HFF-Myc (cell line): Measurements from ENCODE around the gene HTRA2.
A peak's percentile ranks its signal among the peaks of the same experiment; 100 is the strongest.

Source experiments
- DNase-seq: peaks from one replicate; pipeline ENCODE4 v3.0.0-alpha.2; 2011; ENCODE audit warnings: low read depth; ENCODE audit errors: extremely low read depth
- H3K4me3 ChIP-seq: replicated peaks from 2 replicates; pipeline ENCODE4 v1.5.1; 2011; ENCODE audit warnings: low read depth, mild to moderate bottlenecking, control low read depth, low read length
- CTCF ChIP-seq: IDR thresholded peaks from 2 replicates; pipeline ENCODE4 v1.5.1; 2012; ENCODE audit warnings: mild to moderate bottlenecking, low read depth, low read length, control low read depth; ENCODE audit errors: missing control alignments

Gene HTRA2

GRCh38 chr2:74530239-74531187 is 780 bp downstream of the HTRA2 start:
- no peak for DNase-seq
- no peak for TF ChIP-seq CTCF
- peak overlapping the region; percentile 87 for H3K4me3 ChIP-seq

- DNase-seq: no peak
- no peak for TF ChIP-seq CTCF
- H3K4me3 ChIP-seq: peak overlapping the region; percentile 87
Measured at GRCh38 chr2:74531666-74532065, 1.9 kb downstream of the HTRA2 start.

- peak; percentile 22 for TF ChIP-seq CTCF
- DNase-seq: no peak
- no peak overlapping the region for H3K4me3 ChIP-seq
Measured at GRCh38 chr2:74532222-74532621, 2.5 kb downstream of the HTRA2 start.

- no peak overlapping the region for H3K4me3 ChIP-seq
- no peak for TF ChIP-seq CTCF
Measured at GRCh38 chr2:74533464-74533863, 3.7 kb downstream of the HTRA2 start.

GRCh38 chr2:74534411-74534810 is 4.7 kb downstream of the HTRA2 start:
- no peak for DNase-seq
- TF ChIP-seq CTCF: no peak

More at GRCh38 chr2:74533464-74533863, 3.7 kb downstream of the HTRA2 start:
- DNase-seq: no peak

GRCh38 chr2:74535440-74535965 is 5.8 kb downstream of the HTRA2 start:
- TF ChIP-seq CTCF: no peak
- no peak for DNase-seq

More at GRCh38 chr2:74534411-74534810, 4.7 kb downstream of the HTRA2 start:
- no peak overlapping the region for H3K4me3 ChIP-seq

More at GRCh38 chr2:74535440-74535965, 5.8 kb downstream of the HTRA2 start:
- no peak overlapping the region for H3K4me3 ChIP-seq
